Measurements from ENCODE around the gene CAMTA1. TPM values are rescaled to one million over a fixed set of nuclear protein-coding genes. Genes with fewer than 3 reads are reported as not detected.
"Not testable (repeated sequence)": the region's sequence is repeated elsewhere in the genome, so short reads cannot be mapped to it uniquely, and the experiment has no call there.

CAMTA1 gene
- total RNA-seq, 1 donor from 2014 or later = 109 TPM

- H3K27ac Mint-ChIP-seq (ENCODE audit: unreplicated experiment) = no peak overlapping the region
- TF ChIP-seq, protein P1, sequence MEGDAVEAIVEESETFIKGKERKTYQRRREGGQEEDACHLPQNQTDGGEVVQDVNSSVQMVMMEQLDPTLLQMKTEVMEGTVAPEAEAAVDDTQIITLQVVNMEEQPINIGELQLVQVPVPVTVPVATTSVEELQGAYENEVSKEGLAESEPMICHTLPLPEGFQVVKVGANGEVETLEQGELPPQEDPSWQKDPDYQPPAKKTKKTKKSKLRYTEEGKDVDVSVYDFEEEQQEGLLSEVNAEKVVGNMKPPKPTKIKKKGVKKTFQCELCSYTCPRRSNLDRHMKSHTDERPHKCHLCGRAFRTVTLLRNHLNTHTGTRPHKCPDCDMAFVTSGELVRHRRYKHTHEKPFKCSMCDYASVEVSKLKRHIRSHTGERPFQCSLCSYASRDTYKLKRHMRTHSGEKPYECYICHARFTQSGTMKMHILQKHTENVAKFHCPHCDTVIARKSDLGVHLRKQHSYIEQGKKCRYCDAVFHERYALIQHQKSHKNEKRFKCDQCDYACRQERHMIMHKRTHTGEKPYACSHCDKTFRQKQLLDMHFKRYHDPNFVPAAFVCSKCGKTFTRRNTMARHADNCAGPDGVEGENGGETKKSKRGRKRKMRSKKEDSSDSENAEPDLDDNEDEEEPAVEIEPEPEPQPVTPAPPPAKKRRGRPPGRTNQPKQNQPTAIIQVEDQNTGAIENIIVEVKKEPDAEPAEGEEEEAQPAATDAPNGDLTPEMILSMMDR (conservative IDR thresholded peaks at IDR 0.05) = no peak
- peaks cover 2% of the 10 kb centered on the region for H3K9me3 Mint-ChIP-seq
- peaks cover 9% of the 10 kb centered on the region for H3K4me1 Mint-ChIP-seq
- no peak for DNase-seq (ENCODE audit: low read depth, low spot score)
- peaks cover 5% of the 10 kb centered on the region for H3K27me3 Mint-ChIP-seq (ENCODE audit: low read depth)
- no peak overlapping the region for H3K4me3 Mint-ChIP-seq
- H3K36me3 Mint-ChIP-seq (ENCODE audit: low read depth) = no peaks in the 10 kb centered on the region
These were observed 810.1 kb downstream of the CAMTA1 start for GRCh38 chr1:7595336-7595735.

DNA sequence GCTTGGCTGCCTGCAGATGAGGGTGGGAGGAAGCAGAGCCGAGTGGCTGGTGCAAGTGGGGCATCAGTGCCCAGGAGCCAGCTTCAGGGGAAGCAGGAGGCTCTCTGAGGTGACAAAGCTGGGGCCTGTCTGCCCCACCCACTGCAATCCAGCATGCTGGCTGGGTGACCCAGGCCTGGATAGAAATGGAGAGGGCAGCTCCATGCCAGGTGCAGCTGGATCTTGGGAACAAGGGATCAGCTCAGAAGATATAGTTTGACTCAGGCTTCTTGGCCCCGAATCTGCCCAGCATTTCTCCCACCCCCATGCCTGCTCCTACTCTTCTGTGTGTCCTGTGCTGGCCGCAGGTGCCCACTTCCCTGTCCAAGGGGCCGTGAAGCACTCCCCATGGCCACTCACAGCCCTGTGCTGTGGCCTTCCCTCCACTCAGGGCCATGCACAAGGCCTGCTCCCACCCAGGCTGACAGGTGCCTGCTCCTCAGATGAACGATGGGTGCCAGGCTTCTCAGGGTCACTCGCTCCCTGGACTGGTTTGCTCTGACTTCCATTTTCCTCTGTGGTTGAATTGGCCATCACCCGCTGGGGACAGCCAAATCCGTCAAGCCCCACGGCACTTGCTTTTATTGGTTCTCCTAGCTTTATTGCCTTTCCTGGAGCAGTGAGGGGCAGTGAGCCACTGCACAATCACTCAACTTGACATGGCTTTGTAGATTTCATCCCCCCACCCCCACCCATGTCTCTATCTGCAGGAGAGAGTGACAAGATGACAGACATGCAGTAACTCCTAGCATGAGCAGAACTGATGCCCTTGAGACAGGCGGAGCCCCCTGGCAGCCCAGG lies 811.1 kb downstream of the CAMTA1 start:
- Mint-ChIP-seq H3K36me3 (ENCODE audit: low read depth) (no peaks in the 10 kb centered on the region), H3K4me3 (no peak overlapping the region), H3K4me1 (peaks cover 9% of the 10 kb centered on the region), H3K9me3 (peaks cover 2% of the 10 kb centered on the region), H3K27me3 (ENCODE audit: low read depth) (peaks cover 5% of the 10 kb centered on the region), H3K27ac (ENCODE audit: unreplicated experiment) (peak overlapping the region; percentile 75)
- DNase-seq (ENCODE audit: low read depth, low spot score) = no peak
- TF ChIP-seq, protein P1 (conservative IDR thresholded peaks at IDR 0.05) = no peak

- not testable (repeated sequence) for H3K4me3 Mint-ChIP-seq; H3K27me3 Mint-ChIP-seq (ENCODE audit: low read depth); H3K27ac Mint-ChIP-seq (ENCODE audit: unreplicated experiment); H3K36me3 Mint-ChIP-seq (ENCODE audit: low read depth); H3K9me3 Mint-ChIP-seq; H3K4me1 Mint-ChIP-seq; DNase-seq (ENCODE audit: low read depth, low spot score)
These were observed 812.8 kb downstream of the CAMTA1 start for GRCh38 chr1:7598058-7598457.

- not testable (repeated sequence) for H3K4me3 Mint-ChIP-seq; H3K9me3 Mint-ChIP-seq; H3K27ac Mint-ChIP-seq (ENCODE audit: unreplicated experiment); H3K36me3 Mint-ChIP-seq (ENCODE audit: low read depth); DNase-seq (ENCODE audit: low read depth, low spot score)
- H3K27me3 Mint-ChIP-seq (ENCODE audit: low read depth) = peaks cover 10% of the 10 kb centered on the region
- peaks cover 12% of the 10 kb centered on the region for H3K4me1 Mint-ChIP-seq
These were observed 819.7 kb downstream of the CAMTA1 start for GRCh38 chr1:7604906-7605305.

DNA sequence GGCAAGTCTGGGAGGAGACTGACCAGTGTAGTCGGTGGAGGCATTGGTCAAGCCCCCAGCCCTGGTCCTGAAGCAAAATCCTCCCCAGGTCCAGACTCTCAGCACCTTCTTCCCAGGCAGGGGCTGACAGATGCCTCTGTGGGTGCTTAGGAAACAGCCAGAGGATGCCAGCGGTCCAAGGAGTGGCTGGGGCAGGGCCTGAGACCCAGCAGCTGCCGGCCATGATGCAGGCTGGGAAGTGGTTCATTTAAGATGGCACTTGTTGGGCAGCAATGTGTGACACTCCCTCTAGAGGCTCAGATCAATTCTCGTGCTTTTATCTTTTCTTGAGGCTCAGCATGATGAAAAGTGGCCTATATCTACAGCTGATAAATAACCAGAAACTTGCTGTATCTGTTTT lies 820.8 kb downstream of the CAMTA1 start:
- peaks cover 16% of the 10 kb centered on the region for H3K4me1 Mint-ChIP-seq
- peaks cover 5% of the 10 kb centered on the region for H3K36me3 Mint-ChIP-seq (ENCODE audit: low read depth)
- DNase-seq (ENCODE audit: low read depth, low spot score) = no peak
- no peak overlapping the region for H3K27ac Mint-ChIP-seq (ENCODE audit: unreplicated experiment)
- peaks cover 10% of the 10 kb centered on the region for H3K27me3 Mint-ChIP-seq (ENCODE audit: low read depth)
- peaks cover 5% of the 10 kb centered on the region for H3K9me3 Mint-ChIP-seq
- TF ChIP-seq, protein P1 (conservative IDR thresholded peaks at IDR 0.05) = no peak
- no peak overlapping the region for H3K4me3 Mint-ChIP-seq

- H3K27me3 Mint-ChIP-seq (ENCODE audit: low read depth) = peaks cover 10% of the 10 kb centered on the region
- TF ChIP-seq, protein P1 (conservative IDR thresholded peaks at IDR 0.05) = no peak
- H3K4me3 Mint-ChIP-seq = no peak overlapping the region
- H3K4me1 Mint-ChIP-seq = peaks cover 16% of the 10 kb centered on the region
- peaks cover 5% of the 10 kb centered on the region for H3K36me3 Mint-ChIP-seq (ENCODE audit: low read depth)
- H3K27ac Mint-ChIP-seq (ENCODE audit: unreplicated experiment) = no peak overlapping the region
- DNase-seq (ENCODE audit: low read depth, low spot score) = no peak
- H3K9me3 Mint-ChIP-seq = peaks cover 5% of the 10 kb centered on the region
These were observed 821.8 kb downstream of the CAMTA1 start for GRCh38 chr1:7607097-7607496.

Measured in neural crest cell (in vitro differentiated cells).